Lower lobe of right lung (tissue), 2 donors: ENCODE data around the gene ESYT2. TPM values are rescaled to one million over a fixed set of nuclear protein-coding genes. Genes with fewer than 3 reads are reported as not detected.

Experiments
- ATAC-seq, 2 donors: fragments of 200-7000 bp; cut with Tn5 transposase; one replicate each; pipeline ENCODE4 v1.9.1; 2020 to 2022; ENCODE audit warnings: mild to moderate bottlenecking in 2 of 2, moderate library complexity in 2 of 2
- DNase-seq: peaks from one replicate; pipeline ENCODE4 v3.0.0-alpha.2; 2020
- H3K27ac ChIP-seq: fragments of 200-600 bp; one replicate; pipeline ENCODE4 v1.8.0; 2022
- H3K27me3 ChIP-seq: fragments of 200-600 bp; one replicate; pipeline ENCODE4 v1.8.0; 2022; ENCODE audit warnings: low read depth
- H3K36me3 ChIP-seq: fragments of 200-600 bp; one replicate; pipeline ENCODE4 v1.8.0; 2022; ENCODE audit warnings: mild to moderate bottlenecking
- H3K4me1 ChIP-seq: fragments of 200-600 bp; one replicate; pipeline ENCODE4 v1.8.0; 2022
- H3K4me3 ChIP-seq: fragments of 200-600 bp; one replicate; pipeline ENCODE4 v1.8.0; 2022; ENCODE audit warnings: mild to moderate bottlenecking
- H3K9me3 ChIP-seq: fragments of 200-600 bp; one replicate; pipeline ENCODE4 v1.8.0; 2022
- CTCF ChIP-seq: fragments of 200-600 bp; IDR thresholded peaks from one replicate; pipeline ENCODE4 v1.8.0; 2022; ENCODE audit warnings: antibody characterized with exemption, mild to moderate bottlenecking
- intact Hi-C: fragments of 100-400 bp; cut with DNase I; formaldehyde crosslinking; loops from one replicate; pipeline ENCODE4 v1.11.0; 2022
- total RNA-seq: library from RNA; stranded (reverse); fragmentation: NEBNext Ultra II Directional; extraction: Animal tissue kit (Norgen Biotek cat#: 25700); gene quantifications from one replicate; pipeline ENCODE4 v1.2.1, GENCODE V29; 2021
- donor health status: DM: no; HTN: yes; CAD: no; lungs with severe emphysema.

ESYT2 gene
- total RNA-seq, 1 donor from 2014 or later: 55.5 TPM

- intact Hi-C loops: no loop called here
- Histone ChIP-seq H3K27me3 (no peaks in the 10 kb centered on the region), H3K36me3 (no peaks in the 10 kb centered on the region), H3K4me3 (no peak overlapping the region), H3K27ac (no peak overlapping the region), H3K9me3 (no peaks in the 10 kb centered on the region), H3K4me1 (peaks cover 21% of the 10 kb centered on the region)
- ATAC-seq: no peak
- no peak for DNase-seq
- TF ChIP-seq CTCF: no peak
Measured at GRCh38 chr7:158805937-158806336, 23.4 kb downstream of the ESYT2 start.

- ATAC-seq (no peak), DNase-seq (no peak)
- Histone ChIP-seq H3K4me3 (no peak overlapping the region), H3K36me3 (no peaks in the 10 kb centered on the region), H3K27me3 (no peaks in the 10 kb centered on the region), H3K9me3 (no peaks in the 10 kb centered on the region), H3K4me1 (peaks cover 16% of the 10 kb centered on the region), H3K27ac (no peak overlapping the region)
- TF ChIP-seq CTCF: no peak
- intact Hi-C loops: no loop called here
Measured at GRCh38 chr7:158805414-158805813, 23.9 kb downstream of the ESYT2 start.

GRCh38 chr7:158804335-158804734 is 25.0 kb downstream of the ESYT2 start:
- Histone ChIP-seq H3K36me3 (no peaks in the 10 kb centered on the region), H3K4me3 (no peak overlapping the region), H3K27me3 (no peaks in the 10 kb centered on the region), H3K27ac (no peak overlapping the region), H3K4me1 (peaks cover 8% of the 10 kb centered on the region), H3K9me3 (no peaks in the 10 kb centered on the region)
- no peak for TF ChIP-seq CTCF
- DNase-seq: no peak
- no peak for ATAC-seq
- intact Hi-C loops: no loop called here

- TF ChIP-seq CTCF: no peak
- no peaks in the 10 kb centered on the region for H3K9me3 ChIP-seq
- ATAC-seq (peak in 1 of 2 donors; percentile 37), DNase-seq (no peak)
- intact Hi-C loops: no loop called here
- H3K4me3 ChIP-seq: no peak overlapping the region
- no peaks in the 10 kb centered on the region for H3K27me3 ChIP-seq
- H3K27ac ChIP-seq: peak overlapping the region; percentile 62
- peaks cover 8% of the 10 kb centered on the region for H3K4me1 ChIP-seq
- no peaks in the 10 kb centered on the region for H3K36me3 ChIP-seq
Measured at GRCh38 chr7:158803367-158803969, 25.8 kb downstream of the ESYT2 start.

- Histone ChIP-seq H3K27me3 (no peaks in the 10 kb centered on the region), H3K4me3 (no peak overlapping the region), H3K27ac (peak overlapping the region; percentile 62), H3K36me3 (peaks cover 2% of the 10 kb centered on the region), H3K9me3 (no peaks in the 10 kb centered on the region), H3K4me1 (peaks cover 8% of the 10 kb centered on the region)
- intact Hi-C loops: no loop called here
- peak; percentile 85 to 90 for ATAC-seq
- no peak for DNase-seq
- TF ChIP-seq CTCF: no peak
Measured at GRCh38 chr7:158802535-158803366, 26.6 kb downstream of the ESYT2 start.
